ENCODE measurements around the gene KLHL18. TPM values are rescaled to one million over a fixed set of nuclear protein-coding genes. Genes with fewer than 3 reads are reported as not detected.
"Not testable (repeated sequence)": the region's sequence is repeated elsewhere in the genome, so short reads cannot be mapped to it uniquely, and the experiment has no call there.

Gene KLHL18
- total and polyA plus RNA-seq, 9 donors = 10.6 to 17.3 (median 14.2) TPM

GRCh38 chr3:47348411-47349154, 65.8 kb downstream of the KLHL18 start:
- Histone ChIP-seq H3K27ac (ENCODE audit: low read length) (no peak overlapping the region), H3K27me3 (ENCODE audit: control insufficient read depth, insufficient read depth, low read length) (no peaks in the 10 kb centered on the region), H3K36me3 (ENCODE audit: control insufficient read depth, insufficient read depth, low read length) (peaks cover 31% of the 10 kb centered on the region), H3K4me1 (ENCODE audit: control insufficient read depth, insufficient read depth, low read length) (peaks cover 3% of the 10 kb centered on the region), H3K9me3 (replicated peaks; ENCODE audit: control insufficient read depth, low read depth, low read length) (no peaks in the 10 kb centered on the region), H3K4me3 (ENCODE audit: low read length) (no peak overlapping the region)
- WGBS (ENCODE audit: insufficient coverage) = 100% methylated on average over 2 of the region's 5 CpGs
- no peak for DNase-seq

DNA sequence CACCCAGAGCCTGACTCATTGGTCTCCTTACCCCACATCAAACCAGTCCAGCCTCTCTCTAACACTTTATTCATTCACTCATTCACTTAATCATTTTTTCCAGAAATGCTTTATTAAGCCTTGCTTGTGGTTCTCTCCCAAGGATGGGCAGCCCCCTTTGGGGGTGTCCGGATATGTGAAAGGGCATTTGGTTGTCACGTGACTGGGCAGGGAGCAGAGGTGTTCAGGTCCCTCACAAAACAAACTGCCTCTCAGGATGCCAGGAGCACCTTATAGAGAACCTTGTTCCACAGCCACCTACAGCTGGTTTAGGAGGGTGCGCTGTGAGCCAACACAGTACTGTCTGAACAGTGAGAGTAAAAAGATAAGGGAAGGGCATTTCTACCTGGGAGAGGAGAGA, 72.3 kb downstream of the KLHL18 start:
- no peaks in the 10 kb centered on the region for H3K4me1 ChIP-seq (ENCODE audit: control insufficient read depth, insufficient read depth, low read length)
- peaks cover 2% of the 10 kb centered on the region for H3K27me3 ChIP-seq (ENCODE audit: control insufficient read depth, insufficient read depth, low read length)
- H3K36me3 ChIP-seq (ENCODE audit: control insufficient read depth, insufficient read depth, low read length) = no peaks in the 10 kb centered on the region
- no CpG with 5 or more reads among the region's 3 CpGs for WGBS (ENCODE audit: insufficient coverage)
- H3K9me3 ChIP-seq (replicated peaks; ENCODE audit: control insufficient read depth, low read depth, low read length) = peaks cover 8% of the 10 kb centered on the region
- no peak overlapping the region for H3K4me3 ChIP-seq (ENCODE audit: low read length)
- H3K27ac ChIP-seq (ENCODE audit: low read length) = no peak overlapping the region
- DNase-seq = no peak

GRCh38 chr3:47356201-47356600, 73.5 kb downstream of the KLHL18 start:
- Histone ChIP-seq H3K9me3 (replicated peaks; ENCODE audit: control insufficient read depth, low read depth, low read length) (peaks cover 11% of the 10 kb centered on the region), H3K27ac (ENCODE audit: low read length) (no peak overlapping the region), H3K4me1 (ENCODE audit: control insufficient read depth, insufficient read depth, low read length) (no peaks in the 10 kb centered on the region), H3K36me3 (ENCODE audit: control insufficient read depth, insufficient read depth, low read length) (no peaks in the 10 kb centered on the region), H3K27me3 (ENCODE audit: control insufficient read depth, insufficient read depth, low read length) (peaks cover 2% of the 10 kb centered on the region), H3K4me3 (ENCODE audit: low read length) (no peak overlapping the region)
- DNase-seq = no peak
- WGBS (ENCODE audit: insufficient coverage) = 92% methylated on average over 31 of the region's 31 CpGs

DNA sequence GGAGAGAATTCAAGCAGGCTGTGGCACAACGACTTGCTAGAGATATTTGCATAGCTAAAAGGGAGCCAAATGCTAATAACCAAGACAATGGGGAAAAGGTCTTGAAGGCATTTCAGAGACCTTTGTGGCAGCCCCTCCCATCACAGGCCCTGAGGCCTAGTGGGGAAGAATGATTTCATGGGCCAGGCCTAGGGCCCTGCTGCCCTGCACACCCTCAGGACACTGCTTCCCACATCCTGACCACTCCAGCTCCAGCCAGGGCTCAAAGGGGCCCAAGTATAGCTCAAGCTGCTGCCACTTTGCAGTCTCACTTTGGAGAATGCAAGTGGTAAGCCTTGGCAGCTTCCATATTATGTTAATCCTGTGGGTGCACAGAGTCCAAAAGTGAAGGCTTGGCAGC, 76.6 kb downstream of the KLHL18 start:
- WGBS (ENCODE audit: insufficient coverage) = 63% methylated on average over 1 of the region's 1 CpG
- H3K27ac ChIP-seq (ENCODE audit: low read length) = no peak overlapping the region
- peaks cover 2% of the 10 kb centered on the region for H3K27me3 ChIP-seq (ENCODE audit: control insufficient read depth, insufficient read depth, low read length)
- H3K4me3 ChIP-seq (ENCODE audit: low read length) = no peak overlapping the region
- H3K4me1 ChIP-seq (ENCODE audit: control insufficient read depth, insufficient read depth, low read length) = no peaks in the 10 kb centered on the region
- H3K9me3 ChIP-seq (replicated peaks; ENCODE audit: control insufficient read depth, low read depth, low read length) = peaks cover 11% of the 10 kb centered on the region
- no peak for DNase-seq
- H3K36me3 ChIP-seq (ENCODE audit: control insufficient read depth, insufficient read depth, low read length) = no peaks in the 10 kb centered on the region

- H3K27me3 ChIP-seq (ENCODE audit: control insufficient read depth, insufficient read depth, low read length); DNase-seq; H3K36me3 ChIP-seq (ENCODE audit: control insufficient read depth, insufficient read depth, low read length); H3K27ac ChIP-seq (ENCODE audit: low read length); H3K4me1 ChIP-seq (ENCODE audit: control insufficient read depth, insufficient read depth, low read length); H3K4me3 ChIP-seq (ENCODE audit: low read length): not testable (repeated sequence)
- 91% methylated on average over 3 of the region's 4 CpGs for WGBS (ENCODE audit: insufficient coverage)
- peaks cover 11% of the 10 kb centered on the region for H3K9me3 ChIP-seq (replicated peaks; ENCODE audit: control insufficient read depth, low read depth, low read length)
These were observed 77.4 kb downstream of the KLHL18 start for GRCh38 chr3:47360110-47360517.

DNA sequence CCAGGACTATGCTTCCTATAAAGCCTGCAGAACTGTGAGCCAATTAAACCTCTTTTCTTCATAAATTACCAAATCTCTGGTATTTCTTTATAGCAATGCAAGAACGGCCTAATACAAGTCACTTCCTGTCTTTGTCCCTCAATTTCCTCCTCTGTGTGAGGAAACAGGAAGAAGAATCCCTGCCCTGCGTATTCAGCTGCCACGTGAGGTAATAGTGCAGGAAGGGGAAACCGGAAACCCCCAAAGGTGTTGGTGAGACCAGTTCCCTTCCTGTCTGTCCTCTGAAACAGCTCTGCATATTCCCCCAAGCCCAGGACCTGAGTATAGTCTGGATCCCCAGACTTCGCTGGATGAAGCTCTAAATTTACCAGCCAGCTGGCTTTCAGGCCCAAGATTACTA, 80.0 kb downstream of the KLHL18 start:
- Histone ChIP-seq H3K4me3 (ENCODE audit: low read length) (no peak overlapping the region), H3K4me1 (ENCODE audit: control insufficient read depth, insufficient read depth, low read length) (peaks cover 3% of the 10 kb centered on the region), H3K27me3 (ENCODE audit: control insufficient read depth, insufficient read depth, low read length) (peaks cover 2% of the 10 kb centered on the region), H3K27ac (ENCODE audit: low read length) (no peak overlapping the region), H3K9me3 (replicated peaks; ENCODE audit: control insufficient read depth, low read depth, low read length) (peaks cover 11% of the 10 kb centered on the region), H3K36me3 (ENCODE audit: control insufficient read depth, insufficient read depth, low read length) (no peaks in the 10 kb centered on the region)
- peak; percentile 25 for DNase-seq
- 83% methylated on average over 2 of the region's 5 CpGs for WGBS (ENCODE audit: insufficient coverage)

- Histone ChIP-seq H3K27me3 (ENCODE audit: control insufficient read depth, insufficient read depth, low read length) (no peaks in the 10 kb centered on the region), H3K9me3 (replicated peaks; ENCODE audit: control insufficient read depth, low read depth, low read length) (no peaks in the 10 kb centered on the region), H3K27ac (ENCODE audit: low read length) (no peak overlapping the region), H3K4me3 (ENCODE audit: low read length) (no peak overlapping the region), H3K4me1 (ENCODE audit: control insufficient read depth, insufficient read depth, low read length) (peaks cover 3% of the 10 kb centered on the region), H3K36me3 (ENCODE audit: control insufficient read depth, insufficient read depth, low read length) (no peaks in the 10 kb centered on the region)
- DNase-seq = peak; percentile 66
- 41% methylated on average over 3 of the region's 11 CpGs for WGBS (ENCODE audit: insufficient coverage)
These were observed 82.7 kb downstream of the KLHL18 start for GRCh38 chr3:47365213-47366153.

GRCh38 chr3:47366833-47367232, 84.1 kb downstream of the KLHL18 start:
- Histone ChIP-seq H3K27ac (ENCODE audit: low read length) (no peak overlapping the region), H3K36me3 (ENCODE audit: control insufficient read depth, insufficient read depth, low read length) (no peaks in the 10 kb centered on the region), H3K27me3 (ENCODE audit: control insufficient read depth, insufficient read depth, low read length) (no peaks in the 10 kb centered on the region), H3K4me3 (ENCODE audit: low read length) (no peak overlapping the region), H3K4me1 (ENCODE audit: control insufficient read depth, insufficient read depth, low read length) (peaks cover 3% of the 10 kb centered on the region), H3K9me3 (replicated peaks; ENCODE audit: control insufficient read depth, low read depth, low read length) (no peaks in the 10 kb centered on the region)
- WGBS (ENCODE audit: insufficient coverage) = no CpG with 5 or more reads among the region's 2 CpGs
- no peak for DNase-seq

DNA sequence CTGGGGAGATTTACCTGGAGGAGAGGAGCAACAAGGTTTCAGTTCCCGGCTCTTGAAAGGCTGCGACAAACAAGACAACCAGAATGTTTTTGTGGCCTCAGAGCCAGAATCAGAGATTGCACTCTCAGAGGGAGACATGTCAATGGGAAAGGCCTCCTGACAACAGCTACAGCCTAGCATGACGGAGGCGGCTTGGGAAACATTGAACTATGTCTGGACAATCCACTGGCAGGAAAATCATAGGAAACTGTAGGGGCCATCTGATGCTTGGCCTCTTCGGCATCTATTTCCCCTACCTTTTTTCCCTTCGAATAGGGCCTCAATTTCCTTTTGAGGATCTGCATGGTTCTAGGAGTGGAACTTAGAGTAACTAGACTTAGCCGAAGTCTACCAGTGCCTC, 84.9 kb downstream of the KLHL18 start:
- Histone ChIP-seq H3K9me3 (replicated peaks; ENCODE audit: control insufficient read depth, low read depth, low read length) (no peaks in the 10 kb centered on the region), H3K4me1 (ENCODE audit: control insufficient read depth, insufficient read depth, low read length) (peaks cover 3% of the 10 kb centered on the region), H3K4me3 (ENCODE audit: low read length) (no peak overlapping the region), H3K27ac (ENCODE audit: low read length) (no peak overlapping the region), H3K36me3 (ENCODE audit: control insufficient read depth, insufficient read depth, low read length) (no peaks in the 10 kb centered on the region), H3K27me3 (ENCODE audit: control insufficient read depth, insufficient read depth, low read length) (no peaks in the 10 kb centered on the region)
- 97% methylated on average over 4 of the region's 7 CpGs for WGBS (ENCODE audit: insufficient coverage)
- no peak for DNase-seq

- H3K36me3 ChIP-seq (ENCODE audit: control insufficient read depth, insufficient read depth, low read length); H3K4me3 ChIP-seq (ENCODE audit: low read length); H3K27ac ChIP-seq (ENCODE audit: low read length); H3K9me3 ChIP-seq (replicated peaks; ENCODE audit: control insufficient read depth, low read depth, low read length); H3K27me3 ChIP-seq (ENCODE audit: control insufficient read depth, insufficient read depth, low read length); DNase-seq; H3K4me1 ChIP-seq (ENCODE audit: control insufficient read depth, insufficient read depth, low read length): not testable (repeated sequence)
- 85% methylated on average over 5 of the region's 8 CpGs for WGBS (ENCODE audit: insufficient coverage)
These were observed 87.3 kb downstream of the KLHL18 start for GRCh38 chr3:47370020-47370419.

All from muscle of leg (tissue), 11 donors.